Measurements from ENCODE around the gene PCGF5.
"Not testable (repeated sequence)": the region's sequence is repeated elsewhere in the genome, so short reads cannot be mapped to it uniquely, and the experiment has no call there.

PCGF5 gene

GRCh38 chr10:91220194-91220953 lies at the start of gene PCGF5:
Gene PCGF5, plus strand, starts transcription at chr10:91220663. Its CDS starts 2,209 bp downstream, at chr10:91222872.
- DNase-seq = peak; percentile 92

GRCh38 chr10:91171485-91171884 lies 49.0 kb upstream of the PCGF5 start:
- DNase-seq = no peak

GRCh38 chr10:91172348-91172747 lies 48.1 kb upstream of the PCGF5 start:
- DNase-seq = no peak

DNA sequence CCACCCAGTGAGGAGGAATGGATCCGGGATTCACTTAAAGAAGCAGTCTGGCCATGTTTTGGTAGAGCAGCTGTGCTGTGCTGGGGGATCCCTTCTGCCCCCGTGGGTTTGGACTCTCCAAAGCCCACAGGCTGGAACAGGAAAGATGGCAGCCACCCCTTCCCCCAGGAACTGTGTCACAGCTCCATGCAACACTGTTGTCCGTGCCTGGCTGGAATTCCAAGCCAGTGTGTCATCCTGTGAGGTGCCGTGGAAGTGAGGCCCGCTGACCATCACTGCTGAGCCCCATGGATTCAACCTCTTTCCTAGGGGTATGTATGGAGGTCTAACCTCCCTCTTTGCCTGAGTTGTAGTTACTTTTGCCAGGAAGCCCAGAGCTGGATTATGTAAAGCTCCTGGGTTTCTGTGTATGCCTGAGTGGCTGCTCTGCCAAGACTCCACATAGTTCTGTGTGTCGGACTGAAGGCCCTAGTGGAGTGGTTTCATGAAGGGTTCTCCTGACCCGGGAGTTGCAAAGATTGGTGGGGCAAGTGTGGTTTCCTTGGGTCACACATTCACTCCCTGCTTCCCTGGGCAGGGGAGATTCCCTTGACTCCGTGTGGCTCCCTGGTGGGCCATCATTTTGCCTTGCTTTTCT lies 35.1 kb upstream of the PCGF5 start:
- DNase-seq = no peak

- DNase-seq = no peak
These were observed 33.3 kb upstream of the PCGF5 start for GRCh38 chr10:91187156-91187555.

GRCh38 chr10:91188010-91188409 lies 32.5 kb upstream of the PCGF5 start:
- DNase-seq = not testable (repeated sequence)

DNA sequence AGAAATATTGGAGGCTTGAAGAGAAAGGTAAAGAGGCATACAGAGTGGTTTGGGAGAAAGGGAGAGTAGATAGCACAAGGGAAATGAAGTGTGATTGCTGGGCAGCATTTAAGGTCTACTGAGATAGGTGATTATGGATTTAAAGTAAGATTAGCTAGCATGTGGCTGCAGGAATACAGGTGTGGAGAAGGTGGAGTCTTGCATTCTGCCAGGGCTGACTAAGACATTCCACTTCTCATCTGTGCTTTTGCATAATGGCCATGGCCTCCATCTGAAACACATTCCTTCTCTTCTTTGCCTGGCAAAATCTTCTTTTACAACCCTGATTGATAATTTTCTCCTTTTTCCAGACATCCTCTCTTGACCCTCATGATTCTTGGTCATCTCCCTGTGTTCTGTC lies 31.6 kb upstream of the PCGF5 start:
- no peak for DNase-seq

- no peak for DNase-seq
These were observed 30.0 kb upstream of the PCGF5 start for GRCh38 chr10:91190388-91190870.

DNA sequence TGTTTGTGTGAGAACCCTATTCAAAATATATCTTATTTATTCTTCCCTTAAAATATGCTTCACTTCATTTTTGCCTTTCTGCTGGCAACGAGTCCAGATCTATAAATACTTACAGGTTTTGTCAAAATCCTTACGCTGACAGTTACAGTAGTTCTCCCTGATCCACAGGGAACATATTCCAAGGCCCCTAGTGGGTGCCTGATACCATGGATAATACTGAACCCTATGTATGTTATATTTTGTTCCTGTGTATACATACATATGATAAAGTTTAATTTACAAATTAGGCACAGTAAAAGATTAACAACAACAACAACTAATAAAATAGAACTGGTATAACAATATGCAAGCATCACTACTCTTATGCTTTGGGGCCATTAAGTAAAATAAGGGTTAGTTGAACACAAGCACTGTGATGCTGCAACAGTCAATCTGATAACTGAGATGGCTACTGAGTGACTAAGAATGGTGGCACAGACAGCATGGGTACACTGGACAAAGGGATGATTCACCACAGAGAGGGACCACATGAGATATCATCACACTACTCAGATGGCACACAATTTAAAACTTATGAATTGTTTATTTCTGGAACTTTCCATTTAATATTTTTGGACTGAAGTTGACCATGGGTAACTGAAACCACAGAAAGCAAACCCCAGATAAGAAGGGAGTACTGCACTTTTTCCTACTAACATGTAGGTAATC lies 29.4 kb upstream of the PCGF5 start:
- DNase-seq = no peak

GRCh38 chr10:91191584-91191919 lies 28.9 kb upstream of the PCGF5 start:
- no peak for DNase-seq

DNA sequence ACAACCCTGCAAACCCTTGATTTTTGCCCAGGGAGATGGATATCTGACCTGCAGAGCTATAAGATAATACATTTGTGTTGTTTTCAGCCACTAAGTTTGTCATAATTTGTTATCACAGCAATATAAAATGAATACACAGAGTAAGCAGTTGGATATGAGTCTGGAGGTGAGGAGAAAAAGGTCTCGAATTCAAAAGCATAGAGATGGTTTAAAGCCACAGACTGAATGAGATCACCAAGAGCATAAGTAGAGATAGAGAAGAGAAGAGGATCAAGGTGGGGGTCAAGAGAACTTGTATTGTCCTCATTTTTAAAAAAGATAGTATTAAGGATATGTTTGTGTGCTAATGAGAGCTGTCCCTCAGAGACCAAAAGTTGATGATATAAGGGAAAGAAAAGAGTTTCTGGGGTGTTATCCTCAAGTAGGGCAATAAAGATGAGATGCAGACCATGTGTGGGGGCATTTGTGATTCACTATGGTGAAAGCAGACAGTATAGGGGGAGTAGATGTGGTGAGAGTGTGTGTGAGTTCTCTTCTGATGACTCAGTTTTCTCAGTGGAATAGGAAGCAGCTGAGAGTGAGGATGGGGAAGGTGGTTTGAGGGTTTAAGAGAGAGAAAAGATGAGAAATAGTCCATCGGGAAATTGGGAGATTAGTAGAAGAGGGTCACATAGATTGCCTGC lies 25.8 kb upstream of the PCGF5 start:
- no peak for DNase-seq

DNA sequence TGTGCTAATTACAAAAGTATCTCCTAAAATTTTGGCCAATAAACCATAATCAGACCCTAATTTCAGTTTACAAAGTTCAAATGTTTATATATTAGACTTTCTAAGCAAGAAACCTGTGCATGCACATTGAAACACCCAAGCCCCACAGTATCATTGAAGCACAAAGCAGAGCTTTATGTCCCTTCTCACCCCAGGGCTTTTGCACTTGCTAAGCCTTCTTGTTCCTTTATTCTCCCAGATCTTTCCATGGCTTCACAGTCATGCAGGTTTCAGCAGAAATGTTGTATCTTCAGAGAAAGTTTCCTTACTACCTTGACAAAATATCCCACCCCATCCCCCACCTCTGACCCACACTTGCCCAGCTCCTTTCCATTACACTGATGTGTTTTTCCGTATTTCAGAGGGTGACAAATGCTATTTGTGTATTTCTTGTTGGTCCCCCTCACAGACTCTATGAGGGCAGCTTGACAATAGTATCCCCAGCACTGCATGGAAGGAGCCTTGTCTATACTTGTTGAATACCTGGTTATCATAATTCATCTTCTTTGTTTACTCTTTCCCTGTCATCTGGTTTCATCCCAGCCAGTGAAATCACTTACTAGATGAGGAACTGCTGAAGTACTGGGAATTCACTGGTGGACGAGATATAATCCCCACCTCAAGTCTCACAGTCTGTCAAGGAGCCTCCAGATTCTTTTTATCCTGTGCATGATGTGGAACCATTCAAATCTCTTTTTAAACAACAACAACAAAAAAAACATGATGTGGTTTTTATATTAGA lies 24.0 kb upstream of the PCGF5 start:
- no peak for DNase-seq

DNA sequence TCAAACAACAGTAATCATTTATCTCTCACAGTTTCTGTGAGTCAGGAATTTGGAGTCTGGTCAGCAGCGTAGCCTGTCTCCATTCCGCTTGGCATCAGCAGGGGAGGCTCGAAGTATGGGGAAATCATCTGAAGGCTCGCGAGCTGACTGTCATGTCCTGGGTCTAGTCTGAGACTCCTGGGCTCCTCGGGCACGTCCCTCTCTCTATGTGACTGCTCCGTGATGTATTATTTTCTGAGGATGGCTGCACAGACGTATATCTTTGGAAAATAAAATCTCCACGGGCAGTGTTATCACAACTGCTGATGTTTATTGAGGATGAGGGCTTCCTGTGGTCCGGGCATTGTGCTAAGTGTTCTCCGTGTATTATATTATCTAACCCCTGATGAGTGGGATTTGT lies 23.3 kb upstream of the PCGF5 start:
- DNase-seq = no peak

GRCh38 chr10:91198781-91199180 lies 21.7 kb upstream of the PCGF5 start:
- DNase-seq = no peak

GRCh38 chr10:91200314-91201212 lies 19.9 kb upstream of the PCGF5 start:
- no peak for DNase-seq

DNA sequence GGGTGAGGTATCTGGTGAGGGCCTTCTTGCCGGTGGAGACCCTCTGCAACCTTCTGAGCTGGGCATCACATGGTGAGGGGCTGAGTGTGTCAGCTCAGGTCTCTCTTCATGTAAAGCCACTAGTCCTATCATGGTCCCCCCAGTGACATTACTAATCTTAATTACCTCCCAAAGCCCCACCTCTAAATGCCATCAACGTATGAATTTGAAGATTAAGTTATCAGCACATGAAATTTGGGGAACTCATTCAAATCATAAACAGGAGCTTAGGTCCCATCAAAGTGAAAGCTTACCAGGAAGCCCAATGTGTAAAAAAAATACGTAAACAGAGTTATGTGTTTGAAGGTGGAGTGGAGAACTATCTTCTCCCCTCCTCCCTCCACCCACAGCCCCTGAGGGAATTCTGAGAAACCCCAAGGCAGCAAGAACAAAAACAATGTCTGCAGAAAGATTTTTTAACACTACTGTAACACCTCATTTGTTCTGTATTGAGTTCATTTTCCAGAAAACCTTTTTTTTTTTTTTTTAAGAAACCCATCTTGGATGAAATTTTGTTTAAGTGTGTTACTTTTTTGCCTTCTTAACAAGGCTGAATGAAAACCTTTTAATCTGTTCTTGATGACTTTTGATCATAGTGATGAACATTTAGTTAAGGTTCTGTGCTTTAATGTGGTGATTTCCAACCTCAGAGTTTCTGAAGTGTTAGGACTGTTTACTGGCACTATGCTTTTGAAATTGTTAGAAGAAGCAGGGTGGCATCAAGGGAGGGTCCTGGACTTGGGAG lies 19.1 kb upstream of the PCGF5 start:
- DNase-seq = peak; percentile 29

GRCh38 chr10:91206427-91206826 lies 14.0 kb upstream of the PCGF5 start:
- no peak for DNase-seq

DNA sequence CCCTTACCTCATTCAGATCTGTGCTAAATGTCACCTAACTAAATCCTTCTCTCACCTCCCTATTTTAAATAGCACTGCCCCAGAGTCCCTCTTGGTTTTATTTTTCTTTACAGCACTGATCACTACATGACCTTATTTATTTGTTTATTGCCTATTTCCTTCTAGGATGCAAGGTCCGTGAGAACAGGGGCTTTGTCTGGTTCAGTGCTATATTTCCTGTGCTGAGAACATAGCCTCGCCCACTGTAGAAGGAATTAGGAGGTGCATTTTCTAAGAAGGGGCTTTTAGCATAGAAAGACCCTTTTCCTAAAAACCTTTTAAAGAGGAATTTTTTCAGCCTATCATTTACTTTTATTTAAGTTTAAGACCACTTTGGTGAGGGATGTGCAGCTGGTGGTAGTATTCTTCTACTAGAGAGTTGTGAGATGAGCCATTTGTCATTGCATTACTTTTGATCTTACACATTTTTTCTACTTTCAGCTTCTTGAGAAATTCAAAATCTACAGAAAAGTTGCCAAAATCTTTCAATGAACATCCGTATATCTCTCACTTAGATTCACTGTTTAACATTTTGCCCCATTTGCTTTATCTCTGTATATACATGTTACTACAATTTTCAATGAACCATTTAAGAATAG lies 13.5 kb upstream of the PCGF5 start:
- DNase-seq = no peak

DNA sequence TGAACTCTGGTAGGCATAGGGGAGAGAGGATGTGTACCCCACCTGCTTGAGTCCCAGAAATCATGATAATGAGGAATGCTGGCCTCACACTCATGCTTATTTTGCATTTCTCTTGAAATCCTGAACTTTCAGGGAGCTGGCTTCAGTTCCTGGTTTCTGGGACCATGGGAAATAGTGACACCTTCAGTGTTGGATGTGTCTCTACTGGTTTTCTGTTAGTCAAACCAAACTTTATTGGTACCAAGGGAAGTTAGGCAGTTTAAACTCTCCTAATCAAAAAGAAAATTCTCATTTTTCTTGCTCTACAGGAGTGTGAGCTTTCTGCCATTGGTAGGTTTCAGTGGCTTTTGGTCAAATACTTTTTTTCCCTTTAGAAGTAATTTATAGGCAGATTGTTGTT lies 11.8 kb upstream of the PCGF5 start:
- DNase-seq = no peak

GRCh38 chr10:91210014-91210413 lies 10.4 kb upstream of the PCGF5 start:
- no peak for DNase-seq
